Vagina (tissue), 2 donors: ENCODE measurements around the gene NDUFB10. TPM values are rescaled to one million over a fixed set of nuclear protein-coding genes. Genes with fewer than 3 reads are reported as not detected.
"Not testable (repeated sequence)": the region's sequence is repeated elsewhere in the genome, so short reads cannot be mapped to it uniquely, and the experiment has no call there.

Experiments used
- DNase-seq, 2 donors: peaks; one replicate each; pipeline ENCODE4 v3.0.0-alpha.2; 2017; ENCODE audit errors: extremely low spot score in 2 of 2
- H3K27ac ChIP-seq: fragments of 200-600 bp; sonication (generic); one replicate; pipeline ENCODE4 v1.5.1; 2019
- H3K27me3 ChIP-seq: fragments of 200-600 bp; sonication (generic); one replicate; pipeline ENCODE4 v1.5.1; 2019
- H3K36me3 ChIP-seq, 2 donors: fragments of 200-600 bp; sonication (generic); one replicate each; pipeline ENCODE4 v1.5.1; 2017 to 2019
- H3K4me1 ChIP-seq: fragments of 200-600 bp; sonication (generic); one replicate; pipeline ENCODE4 v1.5.1; 2019
- H3K4me3 ChIP-seq, 2 donors: fragments of 200-600 bp; sonication (generic); 1 replicate in 1 of 2; 2 replicates in 1 of 2; pipeline ENCODE4 v1.5.1; 2016 to 2019
- H3K9me3 ChIP-seq: fragments of 200-600 bp; sonication (generic); one replicate; pipeline ENCODE4 v1.5.1; 2019
- POLR2A ChIP-seq, 2 donors: fragments of 450-650 bp; IDR thresholded peaks; one replicate each; pipeline ENCODE4 v1.6.1; 2017; ENCODE audit warnings: antibody characterized with exemption in 2 of 2, mild to moderate bottlenecking in 2 of 2, moderate library complexity in 2 of 2
- POLR2AphosphoS5 ChIP-seq, 2 donors: sonication (generic); formaldehyde crosslinking; IDR thresholded peaks; one replicate each; pipeline ENCODE4 v1.9.0; 2017; ENCODE audit warnings: antibody characterized with exemption in 2 of 2, mild to moderate bottlenecking in 2 of 2, low read depth in 1 of 2; ENCODE audit not compliant: insufficient read depth in 1 of 2
- intact Hi-C: fragments of 100-400 bp; cut with DNase I; formaldehyde crosslinking; loops from one replicate; pipeline ENCODE4 v1.15.1; 2023
- total RNA-seq: library from RNA; depleted of rRNA; stranded (reverse); fragments of >200 nt; gene quantifications from one replicate; pipeline ENCODE4 v1.2.3, GENCODE V29; 2016
- TF ChIP-seq, protein P1 (sequence below), 3 experiments: fragments of 450-650 bp in 2 of 3; fragments of 200-600 bp in 1 of 3; sonication (generic) in 1 of 3; IDR thresholded peaks; one replicate each; pipeline ENCODE4 v1.5.1; 2017 to 2019; ENCODE audit warnings: antibody characterized with exemption in 3 of 3, mild to moderate bottlenecking in 2 of 3, moderate library complexity in 2 of 3

The NDUFB10 gene
- total RNA-seq, 1 donor from 2014 or later = 132 TPM

DNA sequence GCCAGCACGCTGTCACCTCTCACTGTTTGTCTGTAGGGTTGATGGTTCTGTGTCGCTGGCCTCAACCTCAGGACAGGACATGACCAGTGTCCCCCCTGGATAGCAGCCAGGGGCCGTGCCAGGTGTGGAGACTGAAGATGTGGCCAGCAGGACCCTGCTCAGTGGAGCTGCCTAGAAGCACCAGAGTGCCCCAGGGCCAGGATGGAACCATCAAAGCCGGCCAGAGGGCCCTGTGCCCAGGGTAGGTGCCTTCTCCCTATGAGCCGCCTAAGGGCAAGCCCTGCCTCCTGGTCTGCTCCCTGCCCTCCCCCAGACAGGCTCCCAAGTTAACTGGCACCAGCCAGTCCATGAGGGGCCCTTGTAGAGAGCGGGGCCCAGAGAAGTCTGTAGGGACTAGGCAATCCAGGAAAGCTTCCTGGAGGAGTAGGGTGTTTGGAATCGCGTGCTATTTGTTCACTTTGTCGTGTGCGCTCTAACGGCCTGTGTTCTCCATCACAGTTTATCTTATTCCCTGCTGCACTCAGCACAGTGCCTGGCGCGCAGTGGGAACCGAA is 546 bp upstream of the NDUFB10 start:
- Histone ChIP-seq H3K9me3 (no peaks in the 10 kb centered on the region), H3K27ac (peak overlapping the region; percentile 79), H3K27me3 (no peaks in the 10 kb centered on the region), H3K4me1 (peaks cover 31% of the 10 kb centered on the region), H3K4me3 (peak overlapping the region; percentile 73 to 81), H3K36me3 (peaks cover 0 to 31% of the 10 kb centered on the region in 2 donors)
- no peak for DNase-seq
- intact Hi-C loops = no loop called here
- no peak for TF ChIP-seq POLR2A (IDR thresholded peaks at IDR 0.05)
- no peak for TF ChIP-seq POLR2AphosphoS5 (IDR thresholded peaks at IDR 0.05; ENCODE audit: insufficient read depth in 1 of 2, low read depth in 1 of 2)
- TF ChIP-seq, protein P1, sequence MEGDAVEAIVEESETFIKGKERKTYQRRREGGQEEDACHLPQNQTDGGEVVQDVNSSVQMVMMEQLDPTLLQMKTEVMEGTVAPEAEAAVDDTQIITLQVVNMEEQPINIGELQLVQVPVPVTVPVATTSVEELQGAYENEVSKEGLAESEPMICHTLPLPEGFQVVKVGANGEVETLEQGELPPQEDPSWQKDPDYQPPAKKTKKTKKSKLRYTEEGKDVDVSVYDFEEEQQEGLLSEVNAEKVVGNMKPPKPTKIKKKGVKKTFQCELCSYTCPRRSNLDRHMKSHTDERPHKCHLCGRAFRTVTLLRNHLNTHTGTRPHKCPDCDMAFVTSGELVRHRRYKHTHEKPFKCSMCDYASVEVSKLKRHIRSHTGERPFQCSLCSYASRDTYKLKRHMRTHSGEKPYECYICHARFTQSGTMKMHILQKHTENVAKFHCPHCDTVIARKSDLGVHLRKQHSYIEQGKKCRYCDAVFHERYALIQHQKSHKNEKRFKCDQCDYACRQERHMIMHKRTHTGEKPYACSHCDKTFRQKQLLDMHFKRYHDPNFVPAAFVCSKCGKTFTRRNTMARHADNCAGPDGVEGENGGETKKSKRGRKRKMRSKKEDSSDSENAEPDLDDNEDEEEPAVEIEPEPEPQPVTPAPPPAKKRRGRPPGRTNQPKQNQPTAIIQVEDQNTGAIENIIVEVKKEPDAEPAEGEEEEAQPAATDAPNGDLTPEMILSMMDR (IDR thresholded peaks at IDR 0.05) = no peak

DNA sequence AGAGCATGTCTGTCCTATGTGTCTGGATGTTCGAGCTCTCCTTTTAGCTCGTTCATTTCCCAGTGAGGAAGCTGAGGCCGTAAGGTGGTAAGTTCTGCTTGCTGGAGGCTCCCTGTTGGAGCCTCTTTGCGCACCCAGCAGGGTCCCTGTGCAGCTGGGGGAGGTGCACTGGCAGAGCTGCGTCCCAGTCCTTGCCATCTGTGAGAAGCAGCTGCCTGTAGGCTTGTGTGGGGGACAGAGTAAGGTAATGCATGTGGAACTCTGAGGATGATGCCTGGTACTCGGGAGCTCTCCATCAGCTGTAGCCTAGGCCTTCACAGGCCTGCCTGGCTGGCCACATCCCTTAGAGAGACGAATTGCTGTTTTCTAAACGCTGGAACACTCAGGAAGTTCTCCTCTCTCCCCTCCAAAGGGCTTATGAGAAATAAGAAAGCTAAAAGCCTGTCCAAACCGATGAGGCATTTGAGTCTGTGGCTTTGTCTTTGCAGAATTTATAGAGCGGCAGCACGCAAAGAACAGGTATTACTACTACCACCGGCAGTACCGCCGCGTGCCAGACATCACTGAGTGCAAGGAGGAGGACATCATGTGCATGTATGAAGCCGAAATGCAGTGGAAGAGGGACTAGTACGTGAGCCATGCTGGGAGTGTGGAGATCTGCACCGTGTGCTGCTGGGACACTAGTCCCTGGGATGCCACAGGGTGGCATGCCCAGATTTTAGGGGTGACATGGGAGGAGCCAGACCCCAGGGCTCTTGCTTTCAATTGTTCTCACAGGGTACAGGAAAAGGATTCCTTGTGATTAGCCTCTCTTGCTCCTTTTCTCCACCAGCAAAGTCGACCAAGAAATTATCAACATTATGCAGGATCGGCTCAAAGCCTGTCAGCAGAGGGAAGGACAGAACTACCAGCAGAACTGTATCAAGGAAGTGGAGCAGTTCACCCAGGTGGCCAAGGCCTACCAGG is 1.6 kb downstream of the NDUFB10 start:
- no peaks in the 10 kb centered on the region for H3K9me3 ChIP-seq
- no peak overlapping the region for H3K27ac ChIP-seq
- H3K27me3 ChIP-seq = no peaks in the 10 kb centered on the region
- H3K36me3 ChIP-seq = peaks cover 0 to 31% of the 10 kb centered on the region in 2 donors
- peaks cover 43% of the 10 kb centered on the region for H3K4me1 ChIP-seq
- DNase-seq = no peak
- no peak for TF ChIP-seq POLR2A (IDR thresholded peaks at IDR 0.05)
- TF ChIP-seq, protein P1 (IDR thresholded peaks at IDR 0.05) = no peak
- TF ChIP-seq POLR2AphosphoS5 (IDR thresholded peaks at IDR 0.05; ENCODE audit: insufficient read depth in 1 of 2, low read depth in 1 of 2) = no peak
- intact Hi-C loops = no loop called here
- peak overlapping the region; percentile 73 to 81 for H3K4me3 ChIP-seq

GRCh38 chr16:1961651-1962067 is 2.3 kb downstream of the NDUFB10 start:
- DNase-seq = no peak
- H3K4me1 ChIP-seq = peaks cover 50% of the 10 kb centered on the region
- intact Hi-C loops = no loop called here

DNA sequence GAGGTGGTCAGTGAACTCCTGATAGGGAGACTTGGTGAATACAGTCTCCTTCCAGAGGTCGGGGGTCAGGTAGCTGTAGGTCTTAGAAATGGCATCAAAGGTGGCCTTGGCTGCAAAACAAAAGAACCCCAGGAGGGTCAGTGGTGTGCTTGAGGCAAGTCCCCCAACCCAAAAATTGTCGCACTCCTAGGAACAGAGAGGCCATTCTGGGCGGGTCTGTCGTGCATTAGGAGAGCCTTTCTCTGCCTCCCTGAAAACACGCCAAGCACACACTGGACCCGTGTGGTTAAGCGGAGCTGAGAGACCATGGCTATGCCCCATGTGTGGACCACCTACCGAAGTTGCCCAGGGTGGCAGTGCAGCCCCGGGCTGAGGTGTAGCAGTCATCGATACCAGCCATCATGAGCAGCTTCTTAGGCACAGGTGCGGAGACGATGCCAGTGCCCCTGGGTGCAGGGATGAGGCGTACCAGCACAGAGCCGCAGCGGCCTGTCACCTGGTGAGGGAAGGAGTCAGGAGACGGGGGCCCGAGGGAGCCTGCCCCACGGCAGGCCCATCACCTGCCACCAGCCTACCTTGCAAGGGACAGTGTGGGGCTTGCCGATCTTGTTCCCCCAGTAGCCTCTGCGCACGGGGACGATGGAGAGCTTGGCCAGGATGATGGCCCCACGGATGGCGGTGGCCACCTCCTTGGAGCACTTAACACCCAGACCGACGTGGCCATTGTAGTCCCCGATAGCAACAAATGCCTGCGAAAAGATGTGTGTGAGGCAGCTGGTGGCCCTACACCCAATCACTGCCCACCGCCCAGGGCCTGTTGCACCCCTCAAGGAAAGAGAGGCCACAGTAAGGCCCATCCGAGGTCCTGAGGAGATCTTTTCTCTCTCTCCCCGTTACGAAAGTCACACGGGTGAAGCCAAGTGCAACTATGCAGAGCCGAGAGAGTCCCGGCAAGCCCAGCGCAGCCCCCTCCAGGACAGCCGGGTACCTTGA is 3.1 kb downstream of the NDUFB10 start:
- H3K27ac ChIP-seq, H3K9me3 ChIP-seq, DNase-seq, intact Hi-C loops, H3K27me3 ChIP-seq: not testable (repeated sequence)
- peak in 1 of 2 donors; percentile 5 for TF ChIP-seq POLR2AphosphoS5 (IDR thresholded peaks at IDR 0.05; ENCODE audit: insufficient read depth in 1 of 2, low read depth in 1 of 2)
- Histone ChIP-seq H3K4me3 (peak overlapping the region in 1 of 2 donors; percentile 88), H3K36me3 (peaks cover 0 to 31% of the 10 kb centered on the region in 2 donors), H3K4me1 (peaks cover 52% of the 10 kb centered on the region)

More at GRCh38 chr16:1961651-1962067, 2.3 kb downstream of the NDUFB10 start:
- H3K27me3 ChIP-seq = no peaks in the 10 kb centered on the region
- H3K9me3 ChIP-seq = no peaks in the 10 kb centered on the region
- TF ChIP-seq POLR2AphosphoS5 (IDR thresholded peaks at IDR 0.05; ENCODE audit: insufficient read depth in 1 of 2, low read depth in 1 of 2) (no peak), POLR2A (IDR thresholded peaks at IDR 0.05) (no peak)
- TF ChIP-seq, protein P1 (IDR thresholded peaks at IDR 0.05) = no peak
- H3K36me3 ChIP-seq = peaks cover 0 to 31% of the 10 kb centered on the region in 2 donors
- no peak overlapping the region for H3K27ac ChIP-seq
- no peak overlapping the region for H3K4me3 ChIP-seq
